ENCODE measurements around the gene ZBED5. TPM values are rescaled to one million over a fixed set of nuclear protein-coding genes. Genes with fewer than 3 reads are reported as not detected.
A peak's percentile ranks its signal among the peaks of the same experiment; 100 is the strongest.
"Not testable (repeated sequence)": the region's sequence is repeated elsewhere in the genome, so short reads cannot be mapped to it uniquely, and the experiment has no call there.

ZBED5 gene
- total RNA-seq, 1 experiment from 2014 or later, result 43.0 TPM

GRCh38 chr11:10838083-10838482, 19.8 kb downstream of the ZBED5 start:
- no peak for DNase-seq (ENCODE audit: low read depth)

DNA sequence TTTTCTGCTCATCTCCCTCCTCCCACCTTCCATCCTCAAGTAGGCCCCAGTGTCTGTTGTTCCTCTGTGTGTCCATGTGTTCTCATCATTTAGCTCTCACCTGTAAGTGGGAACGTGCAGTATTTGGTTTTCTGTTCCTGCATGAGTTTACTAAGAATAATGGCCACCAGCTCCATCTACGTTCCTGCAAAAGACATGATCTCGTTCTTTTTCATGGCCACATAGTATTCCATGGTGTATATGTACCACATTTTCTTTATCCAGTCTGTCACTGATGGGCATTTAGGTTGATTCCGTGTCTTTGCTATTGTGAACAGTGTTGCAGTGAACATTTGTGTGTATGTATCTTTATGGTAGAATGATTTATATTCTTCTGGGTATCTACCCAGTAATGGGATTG, 21.0 kb downstream of the ZBED5 start:
- not testable (repeated sequence) for DNase-seq (ENCODE audit: low read depth)

DNA sequence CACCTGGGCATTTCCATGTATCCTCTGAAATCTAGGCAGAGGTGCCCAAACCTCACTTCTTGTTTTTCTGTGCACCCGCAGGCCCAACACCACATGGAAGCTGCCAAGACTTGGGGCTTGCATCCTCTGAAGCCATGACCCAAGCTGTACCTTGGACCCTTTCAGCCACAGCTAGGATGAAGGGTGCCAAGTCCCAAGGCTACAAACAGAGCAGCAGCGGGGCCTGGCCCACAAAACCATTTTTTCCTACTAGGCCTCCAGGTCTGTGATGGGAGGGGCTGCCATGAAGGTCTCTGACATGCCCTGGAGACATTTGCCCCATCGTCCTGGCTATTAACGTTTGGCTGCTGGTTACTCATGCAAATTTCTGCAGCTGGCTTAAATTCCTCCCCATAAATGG, 28.7 kb downstream of the ZBED5 start:
- DNase-seq (ENCODE audit: low read depth), result no peak

DNA sequence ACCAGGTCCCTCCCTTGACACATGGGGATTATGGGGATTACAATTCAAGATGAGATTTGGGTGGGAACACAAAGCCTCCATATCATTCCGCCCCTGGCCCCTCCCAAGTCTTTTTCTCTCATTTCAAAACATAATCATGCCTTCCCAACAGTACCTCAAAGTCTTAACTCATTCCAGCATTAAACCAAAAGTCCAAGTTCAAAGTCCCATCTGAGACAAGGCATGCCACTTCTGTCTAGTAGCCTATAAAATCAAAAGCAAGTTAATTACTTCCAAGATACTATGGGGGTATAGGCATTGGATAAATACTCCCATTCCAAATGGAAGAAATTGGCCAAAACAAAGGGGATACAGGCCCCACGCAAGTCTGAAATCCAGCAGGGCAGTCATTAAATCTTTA, 29.5 kb downstream of the ZBED5 start:
- DNase-seq (ENCODE audit: low read depth), result no peak

- no peak for DNase-seq (ENCODE audit: low read depth)
These were observed 33.0 kb downstream of the ZBED5 start for GRCh38 chr11:10824888-10825287.

DNA sequence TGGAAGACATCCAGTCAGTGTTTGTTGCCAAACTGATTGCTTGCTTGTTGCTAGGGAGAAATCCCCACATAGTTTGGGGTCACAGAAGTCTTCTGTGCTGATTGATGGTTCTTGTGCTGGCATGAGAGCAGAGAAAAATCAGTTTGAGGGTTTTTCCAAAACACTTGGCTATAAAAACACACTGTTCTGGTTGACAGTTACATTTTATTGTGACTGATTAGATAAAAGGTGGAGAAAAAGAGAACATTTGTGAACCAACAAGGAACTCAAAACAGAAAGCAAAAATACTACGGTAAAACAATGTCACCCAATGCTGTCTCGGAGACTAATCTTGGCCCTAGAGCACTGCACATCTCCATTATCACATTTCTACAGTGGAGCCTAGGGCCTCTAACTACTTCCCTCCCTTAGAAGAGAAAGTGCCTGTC, 34.7 kb downstream of the ZBED5 start:
- DNase-seq (ENCODE audit: low read depth), result peak; percentile 2

DNA sequence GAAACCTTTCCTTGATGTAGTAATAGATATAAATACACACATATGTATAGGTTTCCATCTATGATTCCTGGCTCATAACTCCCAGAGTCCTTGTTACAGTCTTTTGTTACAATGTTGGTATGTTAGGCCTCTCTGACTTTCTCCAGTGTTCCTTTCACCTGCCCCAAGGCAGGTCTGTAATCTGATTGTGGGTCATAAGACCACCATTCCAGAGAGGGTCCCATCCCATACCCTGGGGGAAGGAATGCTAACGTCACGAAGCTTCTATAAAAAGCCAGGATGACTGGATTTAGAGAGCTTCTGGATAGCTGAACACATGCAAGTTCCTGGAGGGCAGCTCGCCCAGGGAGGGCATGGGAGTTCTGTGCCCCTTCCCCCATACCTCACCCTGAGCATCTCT, 35.4 kb downstream of the ZBED5 start:
- not testable (repeated sequence) for DNase-seq (ENCODE audit: low read depth)

GRCh38 chr11:10818594-10818993, 39.3 kb downstream of the ZBED5 start:
- peak; percentile 36 for DNase-seq (ENCODE audit: low read depth)

DNA sequence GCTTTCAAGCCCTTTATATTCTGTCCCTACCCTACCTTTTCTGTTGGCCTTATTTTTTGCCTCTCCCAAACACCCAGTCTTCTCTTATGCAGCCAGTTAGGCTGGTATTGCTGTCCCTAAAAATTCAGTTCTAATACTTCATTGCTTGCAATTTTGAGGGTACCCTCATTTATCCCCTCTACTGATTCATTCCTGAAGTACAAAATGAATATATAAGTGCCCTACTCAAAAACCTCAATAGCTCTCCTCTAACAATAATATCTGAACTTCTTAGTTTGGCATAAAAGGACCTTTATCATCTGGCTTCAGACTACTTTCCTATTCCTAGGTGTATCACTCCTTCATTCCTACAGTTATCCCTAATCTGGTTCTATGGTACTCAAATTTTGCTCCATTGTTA, 43.9 kb downstream of the ZBED5 start:
- DNase-seq (ENCODE audit: low read depth), result no peak

GRCh38 chr11:10809373-10810160, 48.3 kb downstream of the ZBED5 start:
- peak; percentile 82 for DNase-seq (ENCODE audit: low read depth)

DNA sequence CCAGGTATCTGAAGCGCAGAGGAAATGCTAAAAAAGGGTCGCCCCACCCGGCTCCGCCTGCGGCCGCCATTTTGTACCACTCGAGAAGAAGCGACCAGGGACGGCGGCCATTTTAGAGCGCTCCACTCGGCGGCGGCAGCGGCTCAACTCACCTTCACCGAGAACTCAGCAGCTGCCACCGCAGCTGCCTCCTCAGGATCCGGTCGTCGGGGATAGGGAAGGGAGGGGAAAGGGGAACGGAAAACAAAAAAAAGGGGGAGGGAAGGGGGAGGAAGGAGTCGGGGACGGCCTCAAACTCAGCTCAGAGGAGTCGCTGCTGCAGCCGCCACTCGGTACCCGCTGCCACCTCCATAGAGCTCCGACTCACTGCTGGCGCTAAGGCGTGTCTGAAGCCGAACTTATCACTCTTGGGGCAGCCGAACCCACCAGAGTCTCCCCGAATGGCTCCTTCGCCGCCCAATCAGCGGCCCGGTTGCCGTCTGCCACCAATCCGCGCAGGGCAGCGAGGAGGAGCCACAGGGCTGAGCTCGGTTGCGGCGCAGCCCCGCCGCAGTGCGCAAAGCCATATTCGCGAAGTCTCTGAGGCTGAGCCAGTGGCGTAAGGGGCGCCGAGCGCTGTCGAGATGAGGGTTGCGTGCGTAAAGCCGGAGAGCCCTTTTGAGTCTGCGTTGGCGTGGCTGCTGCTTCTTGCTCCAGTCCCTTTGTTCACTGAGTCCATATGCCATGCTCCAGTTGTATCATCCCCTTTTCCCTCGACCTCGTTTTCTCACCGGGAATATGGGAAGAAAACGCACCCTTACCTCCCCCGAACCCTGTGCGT, 49.1 kb downstream of the ZBED5 start, which contains the start of gene EIF4G2:
Gene EIF4G2 (minus strand): TSS at position 374 of the 820 bp plus-strand sequence.
- DNase-seq (ENCODE audit: low read depth), result peak; percentile 98

GRCh38 chr11:10808235-10808552, 49.7 kb downstream of the ZBED5 start:
- DNase-seq (ENCODE audit: low read depth), result no peak

DNA sequence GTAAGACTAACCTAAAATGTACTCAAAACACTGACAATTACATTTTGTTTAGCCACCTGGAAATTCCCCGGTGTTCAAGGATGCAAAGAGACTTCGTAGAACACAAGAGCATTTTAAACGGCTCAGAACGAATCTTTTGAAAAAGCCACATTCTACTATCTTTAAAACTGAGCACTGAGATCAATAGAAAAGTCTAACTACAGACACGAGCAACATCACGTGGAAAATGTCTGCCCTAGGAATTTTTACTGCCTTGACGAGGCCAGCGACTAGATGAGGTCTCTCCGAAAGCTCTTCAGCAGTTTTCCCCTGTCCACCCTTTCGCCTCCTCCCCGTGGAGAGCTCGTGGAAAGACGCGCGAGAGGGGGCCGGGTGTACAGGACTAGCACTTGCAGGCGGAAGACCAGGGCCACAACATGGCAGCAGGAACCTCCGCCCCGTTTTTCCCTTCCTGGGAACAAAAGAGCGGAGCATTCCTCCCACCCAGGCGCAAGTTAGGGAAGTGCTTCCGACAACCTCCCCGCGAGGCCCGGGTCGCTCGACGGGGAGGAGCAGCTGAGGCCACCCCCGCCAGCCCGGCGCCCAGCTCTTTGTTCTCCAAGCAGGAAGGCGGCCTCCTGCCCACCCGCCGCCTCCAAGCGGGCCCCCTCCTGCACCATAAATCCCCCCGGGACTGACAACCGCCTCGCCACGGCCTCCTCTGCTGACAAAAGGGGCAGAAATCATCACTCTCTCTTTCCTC, 50.2 kb downstream of the ZBED5 start:
- DNase-seq (ENCODE audit: low read depth), result peak; percentile 48

- DNase-seq (ENCODE audit: low read depth), result no peak
These were observed 51.6 kb downstream of the ZBED5 start for GRCh38 chr11:10806206-10806605.

- no peak for DNase-seq (ENCODE audit: low read depth)
These were observed 52.1 kb downstream of the ZBED5 start for GRCh38 chr11:10805741-10806140.

- DNase-seq (ENCODE audit: low read depth), result no peak
These were observed 54.2 kb downstream of the ZBED5 start for GRCh38 chr11:10803676-10804075.

Other genes with a start within 250 kb of the ZBED5 start
- 15.4 and 23.8 TPM in 2 replicates for gene IRAG1, start 164.3 kb downstream of the ZBED5 start, total RNA-seq (2014; rRNA removed; shearing (Covaris generic))
- 21.1 and 22.7 TPM in 2 replicates for gene CTR9, start 106.8 kb downstream of the ZBED5 start, total RNA-seq (2014; rRNA removed; shearing (Covaris generic))
- gene EIF4G2, start 49.1 kb downstream of the ZBED5 start, total RNA-seq (2014; rRNA removed; shearing (Covaris generic)), result 645 and 752 TPM in 2 replicates

All from RPMI7951 (cell line).